Ascending aorta (tissue), 2 donors: ENCODE data around the gene PITPNB. TPM values are rescaled to one million over a fixed set of nuclear protein-coding genes. Genes with fewer than 3 reads are reported as not detected.

Experiments
- DNase-seq, 2 donors: peaks; one replicate each; pipeline ENCODE4 v3.0.0-alpha.2; 2019; ENCODE audit warnings: low spot score in 2 of 2
- H3K27ac ChIP-seq, 2 donors: fragments of 200-600 bp; sonication (generic); one replicate each; pipeline ENCODE4 v1.5.1; 2016 to 2017; ENCODE audit warnings: mild to moderate bottlenecking in 1 of 2
- H3K27me3 ChIP-seq: fragments of 200-600 bp; sonication (generic); one replicate; pipeline ENCODE4 v1.5.1; 2017
- H3K36me3 ChIP-seq, 2 donors: fragments of 200-600 bp; sonication (generic); one replicate each; pipeline ENCODE4 v1.5.1; 2016
- H3K4me1 ChIP-seq, 2 donors: fragments of 200-600 bp; sonication (generic); one replicate each; pipeline ENCODE4 v1.5.1; 2016 to 2017; ENCODE audit warnings: mild to moderate bottlenecking in 1 of 2
- H3K4me3 ChIP-seq, 2 donors: fragments of 200-600 bp; sonication (generic); one replicate each; pipeline ENCODE4 v1.5.1; 2016 to 2017; ENCODE audit warnings: mild to moderate bottlenecking in 1 of 2
- H3K9me3 ChIP-seq, 2 donors: fragments of 200-600 bp; sonication (generic); one replicate each; pipeline ENCODE4 v1.5.1; 2016
- CTCF ChIP-seq, 3 experiments: fragments of 200-600 bp in 2 of 3; fragments of 450-650 bp in 1 of 3; sonication (generic) in 2 of 3; IDR thresholded peaks; one replicate each; pipeline ENCODE4 v1.5.1; 2016 to 2019; ENCODE audit warnings: antibody characterized with exemption in 3 of 3, mild to moderate bottlenecking in 1 of 3, moderate library complexity in 1 of 3
- intact Hi-C: fragments of 100-400 bp; cut with DNase I; formaldehyde crosslinking; loops from one replicate; pipeline ENCODE4 v1.15.1; 2023
- total RNA-seq: library from RNA; depleted of rRNA; stranded (reverse); fragments of >200 nt; gene quantifications from one replicate; pipeline ENCODE4 v1.1.0, GENCODE V29; 2016

Gene PITPNB
- total RNA-seq, 1 donor from 2014 or later = 42.1 TPM

GRCh38 chr22:27879923-27880322 lies 39.1 kb downstream of the PITPNB start:
- TF ChIP-seq CTCF (IDR thresholded peaks at IDR 0.05) = peak; percentile 55 to 58 (median 56)
- H3K4me3 ChIP-seq = no peak overlapping the region
- intact Hi-C loops = loop anchor here (1.0 to 10.0 kb wide), 2 partner anchors 129 to 1125 kb away; no protein-coding TSS in a partner anchor
- no peaks in the 10 kb centered on the region for H3K27me3 ChIP-seq
- H3K36me3 ChIP-seq = peaks cover 10% of the 10 kb centered on the region in 2 donors
- DNase-seq = no peak
- peak overlapping the region; percentile 43 to 85 for H3K27ac ChIP-seq
- no peaks in the 10 kb centered on the region for H3K9me3 ChIP-seq
- H3K4me1 ChIP-seq = peaks cover 11 to 49% of the 10 kb centered on the region in 2 donors

GRCh38 chr22:27878541-27878940 lies 40.5 kb downstream of the PITPNB start:
- H3K9me3 ChIP-seq = no peaks in the 10 kb centered on the region
- intact Hi-C loops = loop anchor here (10.0 kb wide), 1 partner anchor 1124 kb away; no protein-coding TSS in a partner anchor
- H3K4me1 ChIP-seq = peaks cover 18 to 62% of the 10 kb centered on the region in 2 donors
- no peak for TF ChIP-seq CTCF (IDR thresholded peaks at IDR 0.05)
- H3K36me3 ChIP-seq = peaks cover 0 to under 1% of the 10 kb centered on the region in 2 donors
- H3K27ac ChIP-seq = no peak overlapping the region
- H3K4me3 ChIP-seq = no peak overlapping the region
- no peaks in the 10 kb centered on the region for H3K27me3 ChIP-seq
- no peak for DNase-seq

GRCh38 chr22:27877501-27877900 lies 41.6 kb downstream of the PITPNB start:
- peaks cover 21 to 69% of the 10 kb centered on the region in 2 donors for H3K4me1 ChIP-seq
- H3K4me3 ChIP-seq = no peak overlapping the region
- TF ChIP-seq CTCF (IDR thresholded peaks at IDR 0.05) = no peak
- intact Hi-C loops = loop anchor here (10.0 kb wide), 1 partner anchor 1123 kb away; no protein-coding TSS in a partner anchor
- H3K9me3 ChIP-seq = no peaks in the 10 kb centered on the region
- H3K27ac ChIP-seq = no peak overlapping the region
- H3K36me3 ChIP-seq = peaks cover 0 to 5% of the 10 kb centered on the region in 2 donors
- DNase-seq = no peak
- H3K27me3 ChIP-seq = no peaks in the 10 kb centered on the region

GRCh38 chr22:27876684-27877083 lies 42.4 kb downstream of the PITPNB start:
- Histone ChIP-seq H3K4me1 (peaks cover 21 to 63% of the 10 kb centered on the region in 2 donors), H3K36me3 (peaks cover 4 to 10% of the 10 kb centered on the region in 2 donors), H3K27me3 (no peaks in the 10 kb centered on the region), H3K4me3 (no peak overlapping the region), H3K9me3 (no peaks in the 10 kb centered on the region), H3K27ac (peak overlapping the region in 1 of 2 donors; percentile 17)
- intact Hi-C loops = loop anchor here (10.0 kb wide), 1 partner anchor 1122 kb away; no protein-coding TSS in a partner anchor
- DNase-seq = no peak
- no peak for TF ChIP-seq CTCF (IDR thresholded peaks at IDR 0.05)

- peaks cover 21 to 56% of the 10 kb centered on the region in 2 donors for H3K4me1 ChIP-seq
- no peak overlapping the region for H3K4me3 ChIP-seq
- H3K27me3 ChIP-seq = no peaks in the 10 kb centered on the region
- intact Hi-C loops = loop anchor here (10.0 kb wide), 1 partner anchor 1121 kb away; no protein-coding TSS in a partner anchor
- DNase-seq = no peak
- peaks cover 8 to 17% of the 10 kb centered on the region in 2 donors for H3K36me3 ChIP-seq
- TF ChIP-seq CTCF (IDR thresholded peaks at IDR 0.05) = no peak
- no peaks in the 10 kb centered on the region for H3K9me3 ChIP-seq
- peak overlapping the region in 1 of 2 donors; percentile 70 for H3K27ac ChIP-seq
These were observed 43.1 kb downstream of the PITPNB start for GRCh38 chr22:27875951-27876350.
